Measurements from ENCODE around the gene SMARCAD1. TPM values are rescaled to one million over a fixed set of nuclear protein-coding genes. Genes with fewer than 3 reads are reported as not detected.

SMARCAD1 gene
- total RNA-seq, 1 experiment from 2014 or later, result 17.0 TPM

GRCh38 chr4:94160774-94161173 is 46.9 kb upstream of the SMARCAD1 start:
- no peak for TF ChIP-seq EZH2phosphoT487 (IDR thresholded peaks at IDR 0.05; ENCODE audit: borderline replicate concordance, low read length)
- no peak for TF ChIP-seq EZH2 (IDR thresholded peaks at IDR 0.05; ENCODE audit: low read length, unreplicated experiment)
- TF ChIP-seq CTCF (conservative IDR thresholded peaks at IDR 0.05; ENCODE audit: low read depth, low read length), result no peak
- no peak overlapping the region for H3K9ac ChIP-seq (ENCODE audit: low read length)
- H3K4me1 ChIP-seq (ENCODE audit: insufficient read depth, low read length), result no peaks in the 10 kb centered on the region
- intact Hi-C loops (cut with micrococcal nuclease), result no loop called here
- BruUV-seq (replicated peaks), result no TSS peak
- CTCF ChIA-PET, result no interaction called here
- H3K4me3 ChIP-seq (ENCODE audit: low read length), result no peak overlapping the region
- no peaks in the 10 kb centered on the region for H3K27me3 ChIP-seq (ENCODE audit: low read length)
- H4K20me1 ChIP-seq (ENCODE audit: low read length), result no peaks in the 10 kb centered on the region
- no peak overlapping the region for H3K4me2 ChIP-seq (ENCODE audit: low read length)
- no peaks in the 10 kb centered on the region for H3K79me2 ChIP-seq (ENCODE audit: low read length)
- no peaks in the 10 kb centered on the region for H3F3A ChIP-seq (ENCODE audit: low read length, unreplicated experiment)
- no peaks in the 10 kb centered on the region for H3K9me3 ChIP-seq (ENCODE audit: low read length)
- H2AFZ ChIP-seq (ENCODE audit: low read length), result no peak overlapping the region
- POLR2A ChIA-PET (ENCODE audit: unreplicated experiment), result no interaction called here
- DNase-seq (no peak), ATAC-seq (no peak)
- H3K36me3 ChIP-seq (ENCODE audit: low read depth, low read length), result no peaks in the 10 kb centered on the region
- H3K27ac ChIP-seq (ENCODE audit: low read length), result no peak overlapping the region
- H3K9me2 ChIP-seq (replicated peaks; ENCODE audit: low read length), result no peaks in the 10 kb centered on the region

GRCh38 chr4:94165256-94165655 is 42.4 kb upstream of the SMARCAD1 start:
- intact Hi-C loops (cut with micrococcal nuclease), result no loop called here
- Histone ChIP-seq H3K27me3 (ENCODE audit: low read length) (no peaks in the 10 kb centered on the region), H3K9me2 (replicated peaks; ENCODE audit: low read length) (no peaks in the 10 kb centered on the region), H3K9ac (ENCODE audit: low read length) (no peak overlapping the region), H3F3A (ENCODE audit: low read length, unreplicated experiment) (no peaks in the 10 kb centered on the region), H3K9me3 (ENCODE audit: low read length) (no peaks in the 10 kb centered on the region), H2AFZ (ENCODE audit: low read length) (no peak overlapping the region), H3K36me3 (ENCODE audit: low read depth, low read length) (no peaks in the 10 kb centered on the region), H4K20me1 (ENCODE audit: low read length) (no peaks in the 10 kb centered on the region), H3K4me3 (ENCODE audit: low read length) (no peak overlapping the region), H3K27ac (ENCODE audit: low read length) (no peak overlapping the region), H3K4me2 (ENCODE audit: low read length) (no peak overlapping the region), H3K4me1 (ENCODE audit: insufficient read depth, low read length) (no peaks in the 10 kb centered on the region), H3K79me2 (ENCODE audit: low read length) (no peaks in the 10 kb centered on the region)
- BruUV-seq (replicated peaks), result no TSS peak
- CTCF ChIA-PET, result no interaction called here
- TF ChIP-seq CTCF (conservative IDR thresholded peaks at IDR 0.05; ENCODE audit: low read depth, low read length) (no peak), EZH2 (IDR thresholded peaks at IDR 0.05; ENCODE audit: low read length, unreplicated experiment) (no peak), EZH2phosphoT487 (IDR thresholded peaks at IDR 0.05; ENCODE audit: borderline replicate concordance, low read length) (no peak)
- ATAC-seq, result no peak
- POLR2A ChIA-PET (ENCODE audit: unreplicated experiment), result no interaction called here
- DNase-seq, result no peak

- Histone ChIP-seq H3K9me3 (ENCODE audit: low read length) (no peaks in the 10 kb centered on the region), H2AFZ (ENCODE audit: low read length) (no peak overlapping the region), H3F3A (ENCODE audit: low read length, unreplicated experiment) (no peaks in the 10 kb centered on the region), H3K4me2 (ENCODE audit: low read length) (no peak overlapping the region), H3K4me1 (ENCODE audit: insufficient read depth, low read length) (no peaks in the 10 kb centered on the region), H3K9ac (ENCODE audit: low read length) (no peak overlapping the region), H4K20me1 (ENCODE audit: low read length) (no peaks in the 10 kb centered on the region), H3K36me3 (ENCODE audit: low read depth, low read length) (no peaks in the 10 kb centered on the region), H3K4me3 (ENCODE audit: low read length) (no peak overlapping the region), H3K27me3 (ENCODE audit: low read length) (no peaks in the 10 kb centered on the region), H3K9me2 (replicated peaks; ENCODE audit: low read length) (no peaks in the 10 kb centered on the region), H3K27ac (ENCODE audit: low read length) (no peak overlapping the region), H3K79me2 (ENCODE audit: low read length) (no peaks in the 10 kb centered on the region)
- BruUV-seq (replicated peaks), result no TSS peak
- ATAC-seq (no peak), DNase-seq (no peak)
- no peak for TF ChIP-seq EZH2phosphoT487 (IDR thresholded peaks at IDR 0.05; ENCODE audit: borderline replicate concordance, low read length)
- no peak for TF ChIP-seq CTCF (conservative IDR thresholded peaks at IDR 0.05; ENCODE audit: low read depth, low read length)
- TF ChIP-seq EZH2 (IDR thresholded peaks at IDR 0.05; ENCODE audit: low read length, unreplicated experiment), result no peak
- ChIA-PET POLR2A (ENCODE audit: unreplicated experiment) (no interaction called here), CTCF (no interaction called here)
- intact Hi-C loops (cut with micrococcal nuclease), result no loop called here
Measured at GRCh38 chr4:94168321-94168720, 39.3 kb upstream of the SMARCAD1 start.
